ENCODE results near the gene DHX35.

DNA sequence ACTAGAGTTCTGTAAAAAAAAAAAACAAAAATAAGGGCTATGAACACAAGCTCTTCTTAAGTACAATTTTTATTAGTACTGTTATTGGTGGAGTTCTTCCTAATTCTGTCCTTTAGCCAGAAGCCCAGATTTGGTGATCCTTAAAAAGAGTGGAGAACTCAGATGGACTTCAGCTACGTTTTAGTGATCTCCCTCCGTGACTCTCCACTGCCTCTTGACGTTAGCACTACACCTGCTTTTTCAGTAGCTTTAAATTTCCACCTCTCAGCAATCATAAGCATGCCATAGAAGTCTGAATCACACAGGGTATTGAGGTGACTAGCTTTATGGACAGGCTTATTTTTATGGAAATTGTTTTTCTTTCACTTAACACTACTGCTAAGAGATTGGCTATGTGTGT is 17.7 kb downstream of the DHX35 start:
- TF ChIP-seq, protein P1, sequence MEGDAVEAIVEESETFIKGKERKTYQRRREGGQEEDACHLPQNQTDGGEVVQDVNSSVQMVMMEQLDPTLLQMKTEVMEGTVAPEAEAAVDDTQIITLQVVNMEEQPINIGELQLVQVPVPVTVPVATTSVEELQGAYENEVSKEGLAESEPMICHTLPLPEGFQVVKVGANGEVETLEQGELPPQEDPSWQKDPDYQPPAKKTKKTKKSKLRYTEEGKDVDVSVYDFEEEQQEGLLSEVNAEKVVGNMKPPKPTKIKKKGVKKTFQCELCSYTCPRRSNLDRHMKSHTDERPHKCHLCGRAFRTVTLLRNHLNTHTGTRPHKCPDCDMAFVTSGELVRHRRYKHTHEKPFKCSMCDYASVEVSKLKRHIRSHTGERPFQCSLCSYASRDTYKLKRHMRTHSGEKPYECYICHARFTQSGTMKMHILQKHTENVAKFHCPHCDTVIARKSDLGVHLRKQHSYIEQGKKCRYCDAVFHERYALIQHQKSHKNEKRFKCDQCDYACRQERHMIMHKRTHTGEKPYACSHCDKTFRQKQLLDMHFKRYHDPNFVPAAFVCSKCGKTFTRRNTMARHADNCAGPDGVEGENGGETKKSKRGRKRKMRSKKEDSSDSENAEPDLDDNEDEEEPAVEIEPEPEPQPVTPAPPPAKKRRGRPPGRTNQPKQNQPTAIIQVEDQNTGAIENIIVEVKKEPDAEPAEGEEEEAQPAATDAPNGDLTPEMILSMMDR (conservative IDR thresholded peaks at IDR 0.05; ENCODE audit: low read depth in 2 of 2): no peak
- TF ChIP-seq EZH2phosphoT487 (IDR thresholded peaks at IDR 0.05; ENCODE audit: unreplicated experiment) (no peak), EZH2 (IDR thresholded peaks at IDR 0.05; ENCODE audit: low read depth, unreplicated experiment) (no peak), POLR2AphosphoS5 (IDR thresholded peaks at IDR 0.05; ENCODE audit: low read depth) (no peak), JUNB (IDR thresholded peaks at IDR 0.05; ENCODE audit: unreplicated experiment) (no peak), ZNF331 (CRISPR knock-in tag; IDR thresholded peaks at IDR 0.05; ENCODE audit: low read depth) (no peak), CREB1 (CRISPR knock-in tag; IDR thresholded peaks at IDR 0.05; ENCODE audit: low read depth) (no peak), STAT1 (IDR thresholded peaks at IDR 0.05; ENCODE audit: unreplicated experiment) (no peak)
- TF ChIP-seq, protein P2, sequence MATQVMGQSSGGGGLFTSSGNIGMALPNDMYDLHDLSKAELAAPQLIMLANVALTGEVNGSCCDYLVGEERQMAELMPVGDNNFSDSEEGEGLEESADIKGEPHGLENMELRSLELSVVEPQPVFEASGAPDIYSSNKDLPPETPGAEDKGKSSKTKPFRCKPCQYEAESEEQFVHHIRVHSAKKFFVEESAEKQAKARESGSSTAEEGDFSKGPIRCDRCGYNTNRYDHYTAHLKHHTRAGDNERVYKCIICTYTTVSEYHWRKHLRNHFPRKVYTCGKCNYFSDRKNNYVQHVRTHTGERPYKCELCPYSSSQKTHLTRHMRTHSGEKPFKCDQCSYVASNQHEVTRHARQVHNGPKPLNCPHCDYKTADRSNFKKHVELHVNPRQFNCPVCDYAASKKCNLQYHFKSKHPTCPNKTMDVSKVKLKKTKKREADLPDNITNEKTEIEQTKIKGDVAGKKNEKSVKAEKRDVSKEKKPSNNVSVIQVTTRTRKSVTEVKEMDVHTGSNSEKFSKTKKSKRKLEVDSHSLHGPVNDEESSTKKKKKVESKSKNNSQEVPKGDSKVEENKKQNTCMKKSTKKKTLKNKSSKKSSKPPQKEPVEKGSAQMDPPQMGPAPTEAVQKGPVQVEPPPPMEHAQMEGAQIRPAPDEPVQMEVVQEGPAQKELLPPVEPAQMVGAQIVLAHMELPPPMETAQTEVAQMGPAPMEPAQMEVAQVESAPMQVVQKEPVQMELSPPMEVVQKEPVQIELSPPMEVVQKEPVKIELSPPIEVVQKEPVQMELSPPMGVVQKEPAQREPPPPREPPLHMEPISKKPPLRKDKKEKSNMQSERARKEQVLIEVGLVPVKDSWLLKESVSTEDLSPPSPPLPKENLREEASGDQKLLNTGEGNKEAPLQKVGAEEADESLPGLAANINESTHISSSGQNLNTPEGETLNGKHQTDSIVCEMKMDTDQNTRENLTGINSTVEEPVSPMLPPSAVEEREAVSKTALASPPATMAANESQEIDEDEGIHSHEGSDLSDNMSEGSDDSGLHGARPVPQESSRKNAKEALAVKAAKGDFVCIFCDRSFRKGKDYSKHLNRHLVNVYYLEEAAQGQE (IDR thresholded peaks at IDR 0.05; ENCODE audit: unreplicated experiment): no peak
